Amygdala (tissue), 56 donors: ENCODE measurements around the gene TMIGD1.
"Not testable (repeated sequence)": the region's sequence is repeated elsewhere in the genome, so short reads cannot be mapped to it uniquely, and the experiment has no call there.

ENCODE experiments used
- DNase-seq, 56 donors: peaks; one replicate each; lab custom pipeline; 2025; lab: John Stamatoyannopoulos, UW

TMIGD1 gene

DNA sequence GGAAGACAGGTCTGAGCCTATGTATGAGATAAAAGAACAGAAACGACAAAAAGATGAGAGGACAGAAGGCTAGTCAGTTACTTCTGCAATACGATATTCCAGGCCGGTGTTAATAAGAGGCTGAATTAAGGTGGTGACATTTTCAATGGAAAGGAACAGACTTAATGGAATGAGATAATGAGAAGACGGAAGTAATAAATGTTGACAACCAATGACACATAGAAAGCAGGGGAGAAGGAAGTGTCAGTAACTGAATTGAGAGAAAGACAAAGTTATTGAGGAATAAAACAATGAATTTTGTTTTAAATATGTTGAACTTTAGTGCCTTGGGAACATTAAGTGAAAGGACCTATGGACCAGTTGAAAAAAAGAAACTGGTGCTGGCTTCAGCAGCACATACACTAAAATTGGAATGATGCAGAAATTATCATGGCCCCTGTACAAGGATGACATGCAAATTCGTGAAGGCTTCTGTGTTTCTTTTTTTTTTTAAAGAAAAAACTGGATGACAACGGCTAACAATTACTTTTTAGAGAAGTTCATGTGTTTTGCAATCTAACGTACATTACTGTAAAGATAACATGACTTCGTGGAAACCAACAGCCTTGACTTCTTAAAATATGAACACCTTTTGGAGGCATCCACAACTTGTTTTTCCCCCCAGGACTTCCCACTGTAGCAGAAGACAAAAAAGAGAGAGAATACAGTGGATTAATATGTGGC, 26.4 kb upstream of the TMIGD1 start:
- DNase-seq: no peak

DNA sequence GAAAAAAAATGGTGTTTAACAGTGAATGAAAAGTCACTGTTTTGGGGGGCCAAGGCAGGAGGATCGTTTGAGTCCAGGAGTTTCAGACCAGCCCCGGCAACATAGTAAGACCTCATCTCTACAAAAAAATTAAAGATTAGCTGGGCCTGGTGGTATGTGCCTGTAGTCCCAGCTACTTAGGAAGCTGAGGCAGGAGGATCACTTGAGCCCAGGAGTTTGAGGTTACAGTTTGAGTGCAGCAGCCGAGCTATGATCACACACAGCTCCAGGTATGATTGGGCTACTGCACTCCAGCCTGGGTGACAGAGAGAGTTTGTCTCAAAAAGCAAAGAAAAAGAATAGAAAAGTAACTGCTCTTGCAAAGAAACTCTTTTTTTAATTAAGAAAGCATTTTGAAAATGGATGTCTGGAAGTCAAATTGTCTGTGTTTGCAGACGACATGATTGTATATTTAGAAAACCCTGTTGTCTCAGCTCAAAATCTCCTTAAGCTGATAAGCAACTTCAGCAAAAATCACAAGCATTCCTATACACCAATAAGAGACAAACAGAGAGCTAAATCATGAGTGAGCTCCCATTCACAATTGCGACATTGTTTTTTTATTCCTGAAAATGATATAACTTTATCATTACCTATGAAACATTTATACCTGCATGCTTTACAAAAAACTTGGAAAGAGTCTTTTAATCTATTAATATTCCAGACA, 24.4 kb upstream of the TMIGD1 start:
- DNase-seq: no peak

DNA sequence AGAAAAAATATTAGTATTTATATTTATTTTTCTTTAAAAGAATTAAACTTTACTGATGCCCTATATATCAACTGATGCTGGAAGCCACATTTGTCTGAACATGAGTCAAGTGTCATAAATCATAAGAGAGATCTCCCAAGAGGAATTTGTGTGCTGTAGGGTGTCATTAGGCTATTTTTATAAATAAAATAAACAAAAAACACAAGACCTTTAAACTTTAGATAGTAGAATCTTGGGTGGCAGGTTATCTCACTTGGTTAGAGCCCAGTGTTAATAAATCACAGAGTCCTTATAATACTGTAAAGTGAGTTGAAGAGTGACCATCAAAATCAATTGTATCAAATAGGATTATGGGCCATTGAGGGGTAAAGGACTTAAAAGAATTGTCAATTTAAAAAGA, 23.6 kb upstream of the TMIGD1 start:
- DNase-seq: no peak

DNA sequence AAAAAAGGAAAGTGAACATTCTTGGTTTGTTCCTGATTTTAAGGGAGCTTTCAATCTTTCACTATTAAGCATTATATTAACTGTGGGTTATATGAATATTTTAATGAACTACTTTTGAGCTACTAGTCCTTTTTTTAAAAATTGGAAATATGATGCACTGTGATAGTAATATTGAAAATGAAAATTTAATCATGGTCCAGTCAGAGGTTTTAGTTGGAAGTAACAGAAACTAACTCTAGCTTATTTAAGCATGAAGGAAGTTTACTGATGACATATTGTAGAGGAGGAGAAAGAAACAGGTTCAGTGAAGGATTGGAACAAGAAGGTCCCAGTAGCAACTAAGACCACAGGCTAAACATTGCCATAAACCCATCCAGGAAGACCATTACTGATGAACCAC, 20.8 kb upstream of the TMIGD1 start:
- DNase-seq: no peak

DNA sequence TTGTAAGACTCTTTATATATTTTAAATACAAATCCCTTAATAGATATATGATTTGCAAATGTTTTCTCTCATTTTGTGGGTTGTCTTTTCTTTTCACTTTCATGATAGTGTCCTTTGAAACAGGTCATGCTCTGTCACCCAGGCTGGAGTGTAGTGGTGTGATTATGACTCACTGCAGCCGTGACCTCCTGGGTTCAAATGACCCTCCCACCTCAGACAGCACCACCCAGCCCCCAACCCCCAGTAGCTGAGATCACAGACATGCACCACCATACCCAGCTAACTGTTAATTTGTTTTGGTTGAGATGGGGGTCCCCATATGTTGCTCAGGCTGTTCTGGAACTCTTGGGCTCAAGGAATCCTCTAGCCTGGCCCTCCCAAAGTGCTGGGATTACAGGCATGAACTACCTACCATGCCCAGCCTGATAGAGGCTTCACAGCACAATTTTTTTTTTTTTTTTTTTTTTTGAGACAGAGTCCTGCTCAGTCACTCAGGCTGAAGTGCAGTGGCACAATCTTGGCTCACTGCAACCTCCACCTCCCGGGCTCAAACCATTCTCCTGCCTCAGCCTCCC, 18.5 kb upstream of the TMIGD1 start:
- no peak for DNase-seq

DNA sequence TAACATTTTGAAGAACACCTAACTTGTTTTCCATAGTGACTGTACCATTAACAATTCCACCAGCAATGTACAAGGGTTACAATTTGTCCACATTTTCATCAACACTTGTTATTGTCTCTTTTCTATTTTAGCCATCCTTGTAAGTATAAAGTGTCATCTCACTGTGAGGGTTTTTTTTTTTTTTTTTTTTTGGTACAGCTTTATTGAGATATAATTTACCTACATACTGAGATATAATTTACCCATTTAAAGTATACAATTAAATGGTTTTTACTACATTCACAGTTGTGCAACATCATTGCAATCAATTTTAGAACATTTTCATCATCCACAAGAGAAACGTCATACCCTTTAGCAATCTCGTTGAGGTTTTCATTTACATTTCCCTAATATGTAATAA, 17.9 kb upstream of the TMIGD1 start:
- DNase-seq: no peak

DNA sequence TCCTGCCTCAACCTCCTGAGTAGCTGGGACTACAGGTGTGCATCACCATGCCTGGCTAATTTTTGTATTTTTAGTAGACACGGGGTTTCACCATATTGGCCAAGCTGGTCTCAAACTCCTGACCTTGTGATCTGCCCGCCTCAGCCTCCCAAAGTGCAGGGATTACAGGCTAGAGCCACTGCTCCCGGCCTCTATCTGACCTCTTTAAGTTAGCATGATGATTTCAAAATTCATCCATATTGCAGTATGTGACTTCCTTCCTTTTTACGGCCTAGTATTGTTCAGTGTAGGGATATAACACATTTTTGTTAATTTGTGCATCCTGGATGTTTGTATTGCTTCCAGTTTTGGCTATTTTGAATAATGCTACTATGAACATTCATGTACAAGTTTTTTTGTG, 17.4 kb upstream of the TMIGD1 start:
- not testable (repeated sequence) for DNase-seq

DNA sequence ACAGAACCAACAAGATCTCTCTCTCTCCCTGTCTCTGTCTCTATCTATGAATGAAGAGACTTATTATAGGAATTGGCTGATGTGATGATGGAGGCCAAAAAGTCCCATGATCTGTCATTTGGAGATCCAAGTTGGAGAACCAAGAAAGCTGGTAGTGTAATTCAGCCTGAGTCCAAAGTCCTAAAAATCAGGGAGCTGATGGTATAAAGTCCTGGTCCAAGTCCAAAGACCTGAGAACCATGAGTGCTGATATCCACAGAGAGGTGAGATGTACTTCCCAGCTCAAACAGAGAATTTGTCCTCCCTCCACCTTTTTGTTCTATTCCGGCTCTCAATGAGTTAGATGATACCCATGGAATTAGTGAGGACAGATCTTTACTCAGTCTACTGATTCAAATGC, 15.4 kb upstream of the TMIGD1 start:
- DNase-seq: no peak

DNA sequence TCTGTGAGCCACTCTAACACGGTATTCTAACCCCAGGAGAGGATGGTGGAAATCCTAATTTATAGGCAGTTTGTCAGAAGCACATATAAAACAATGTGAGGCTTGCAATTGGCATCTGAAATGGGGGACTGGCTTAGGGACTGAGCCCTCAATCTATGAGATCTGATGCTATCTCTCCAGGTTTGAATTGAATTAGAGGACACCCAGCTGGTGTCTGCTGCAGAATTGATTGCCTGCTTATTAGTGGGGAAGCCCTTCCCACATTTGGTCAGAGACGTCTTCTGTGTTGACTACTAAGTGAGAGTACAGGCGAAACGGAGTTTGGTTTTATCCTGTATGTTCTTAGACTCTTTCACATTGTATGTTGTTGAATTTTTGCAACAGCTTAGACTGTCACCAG, 13.6 kb upstream of the TMIGD1 start:
- DNase-seq: no peak

DNA sequence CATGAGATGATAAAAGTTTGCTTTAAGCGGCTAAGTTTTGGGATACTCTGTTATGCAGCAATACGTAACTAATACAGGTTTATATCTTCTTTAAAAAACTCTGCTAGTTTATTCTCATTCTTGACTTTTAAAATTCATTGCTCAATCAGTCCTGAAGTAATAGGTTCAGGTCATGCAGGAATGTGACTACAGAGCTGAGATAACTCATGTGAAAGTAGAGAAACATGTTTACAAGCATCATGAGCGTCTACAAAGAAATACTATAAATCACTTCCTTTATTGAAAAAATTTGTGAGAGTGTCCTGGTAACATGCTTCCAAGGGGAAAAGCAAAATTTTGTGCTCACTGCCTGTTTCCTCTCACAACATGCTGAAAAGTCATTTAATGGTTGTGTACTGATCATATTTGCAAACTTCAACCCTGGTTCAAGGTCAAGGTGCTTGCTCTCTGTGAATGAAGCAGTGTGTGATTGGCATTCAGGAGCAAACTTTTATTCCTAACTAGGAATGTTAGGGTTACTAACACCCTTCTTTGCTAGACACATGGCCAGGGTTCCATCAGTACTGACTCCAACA, 12.5 kb upstream of the TMIGD1 start:
- no peak for DNase-seq

DNA sequence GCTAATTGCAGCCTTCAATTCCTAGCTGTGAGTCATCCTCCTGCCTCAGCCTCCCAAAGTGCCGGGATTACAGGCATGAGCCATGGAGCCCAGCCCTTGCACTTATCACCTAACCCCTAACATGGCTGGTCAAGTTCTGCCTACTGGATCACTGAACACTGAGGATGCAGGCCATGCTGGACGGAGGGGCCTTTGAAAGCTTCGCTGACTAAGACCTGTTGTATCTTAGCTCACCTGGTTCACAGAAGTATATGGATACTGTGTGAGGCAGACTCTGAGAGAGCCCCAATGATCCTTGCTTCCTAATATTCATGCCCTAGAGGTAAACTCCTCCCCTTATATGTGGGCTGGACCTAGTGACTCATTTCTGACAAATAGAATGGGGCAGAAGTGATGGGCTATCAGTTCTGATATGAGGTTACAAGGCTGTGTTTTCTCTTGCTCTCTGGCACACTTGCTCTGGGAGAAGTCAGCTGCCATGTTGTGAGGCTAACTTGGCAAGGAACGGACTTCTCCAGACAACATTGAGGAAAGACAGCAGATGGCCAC, 11.7 kb upstream of the TMIGD1 start:
- no peak for DNase-seq

DNA sequence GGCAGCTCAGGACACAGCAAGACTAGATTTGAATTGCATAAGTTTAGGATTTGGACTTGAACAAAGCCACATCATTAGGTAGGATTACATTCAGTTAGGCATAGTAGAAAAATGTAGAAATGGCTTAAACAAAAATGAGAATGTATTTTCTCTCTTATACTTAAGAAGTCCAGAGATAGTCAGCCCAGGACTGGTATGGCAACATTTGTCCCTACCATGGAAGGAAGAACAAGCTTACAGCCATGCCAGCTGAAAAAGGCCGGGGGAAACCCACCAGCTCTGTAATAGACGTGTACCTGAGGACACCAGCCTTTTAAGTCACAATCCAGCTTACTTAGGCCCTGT, 11.2 kb upstream of the TMIGD1 start:
- no peak for DNase-seq

DNA sequence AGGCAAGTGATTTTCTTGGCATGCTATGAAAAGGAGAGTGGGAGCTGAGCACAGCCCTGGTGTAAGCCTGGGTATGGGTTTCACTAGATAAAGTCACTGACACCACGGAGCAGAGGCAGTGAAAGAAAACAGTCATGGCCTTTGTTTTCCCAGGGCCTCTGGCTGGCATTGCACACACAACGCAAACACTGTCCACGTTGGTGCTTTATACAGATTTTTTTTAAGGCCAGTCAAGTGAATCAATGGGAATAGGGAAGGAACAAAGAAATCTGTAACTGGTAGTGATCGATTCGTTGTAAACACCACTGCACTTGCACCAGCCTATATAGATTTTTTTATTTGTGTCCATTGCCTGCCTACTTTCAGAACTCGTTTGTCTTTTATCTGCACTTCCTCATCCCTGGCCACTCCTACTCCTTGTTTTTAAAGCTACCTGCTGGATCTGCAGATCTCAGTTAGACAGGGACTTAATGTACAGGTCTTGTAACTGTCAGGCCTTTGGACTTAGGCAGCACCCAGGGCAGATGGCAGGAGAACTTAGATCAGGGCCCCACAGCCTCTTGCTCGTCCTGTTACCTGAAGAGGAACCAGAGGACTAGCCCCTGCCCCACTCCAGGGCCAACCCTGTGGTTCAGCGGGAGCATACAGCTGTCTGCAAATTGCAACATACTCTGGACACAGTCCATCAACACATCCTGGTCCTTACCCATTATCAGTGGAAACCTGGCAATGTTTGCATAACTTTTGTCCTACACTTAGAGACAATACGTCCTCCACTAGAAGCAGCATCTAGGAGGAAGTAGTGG, 10.6 kb upstream of the TMIGD1 start:
- peak in 42 of 56 donors; percentile 10 to 78 (median 38) for DNase-seq

DNA sequence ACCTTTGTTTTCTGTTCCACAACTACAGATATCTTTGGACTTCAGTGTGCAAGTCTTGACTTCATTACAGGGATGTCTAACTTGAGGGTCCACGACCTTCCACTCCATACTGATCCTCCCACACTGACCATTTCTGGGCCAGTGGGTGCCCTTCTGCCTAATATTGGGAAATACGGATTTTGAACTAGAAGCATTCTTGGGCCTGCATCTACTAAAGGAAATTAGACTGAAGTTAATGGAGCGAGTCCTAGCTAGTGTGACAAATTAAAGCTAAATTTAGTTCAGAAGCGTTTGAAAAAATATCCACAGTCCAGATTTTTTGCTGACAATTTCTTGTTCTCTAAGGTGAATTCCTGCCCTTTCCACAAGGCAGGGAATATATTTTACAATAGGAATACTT, 9.9 kb upstream of the TMIGD1 start:
- DNase-seq: no peak

DNA sequence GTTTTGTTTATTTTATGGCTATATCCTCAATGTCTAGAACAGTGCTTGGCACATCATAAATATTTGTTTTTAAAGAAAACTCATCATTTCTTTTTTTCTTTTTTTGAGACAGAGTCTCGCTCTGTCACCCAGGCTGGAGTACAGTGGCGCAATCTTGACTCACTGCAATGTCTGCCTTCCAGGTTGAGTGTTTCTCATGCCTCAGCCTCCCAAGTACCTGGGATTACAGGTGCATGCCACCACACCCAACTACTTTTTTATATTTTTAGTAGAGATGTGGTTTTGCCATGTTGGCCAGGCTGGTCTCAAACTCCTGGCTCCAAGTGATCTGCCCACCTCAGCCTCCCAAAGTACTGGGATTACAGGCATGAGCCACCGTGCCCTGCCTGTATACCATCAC, 9.4 kb upstream of the TMIGD1 start:
- DNase-seq: not testable (repeated sequence)

DNA sequence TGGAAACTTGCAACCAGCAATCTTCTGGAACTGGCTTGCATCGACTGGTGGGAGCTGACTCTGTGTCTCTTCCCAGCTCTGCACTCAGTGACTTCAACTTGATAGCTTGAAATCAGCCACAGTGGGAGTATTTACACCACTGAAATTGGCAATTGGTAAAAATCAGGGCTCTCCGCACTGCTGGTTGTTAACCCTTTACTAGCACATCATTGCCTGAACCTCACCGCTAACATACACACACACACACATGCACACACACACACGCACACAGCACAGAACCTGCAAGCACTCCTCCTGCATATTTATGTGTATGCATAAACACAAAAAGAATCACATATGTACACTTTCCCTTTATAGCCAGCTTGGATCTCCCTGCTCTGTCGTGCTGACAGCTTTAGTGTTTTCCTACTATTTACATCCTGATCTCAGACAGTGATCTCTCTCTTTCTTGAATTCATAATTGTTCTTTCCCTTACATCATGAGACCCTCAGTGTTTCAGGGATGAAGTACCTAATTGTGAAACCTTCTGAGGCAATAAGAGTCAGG, 7.9 kb upstream of the TMIGD1 start:
- no peak for DNase-seq

DNA sequence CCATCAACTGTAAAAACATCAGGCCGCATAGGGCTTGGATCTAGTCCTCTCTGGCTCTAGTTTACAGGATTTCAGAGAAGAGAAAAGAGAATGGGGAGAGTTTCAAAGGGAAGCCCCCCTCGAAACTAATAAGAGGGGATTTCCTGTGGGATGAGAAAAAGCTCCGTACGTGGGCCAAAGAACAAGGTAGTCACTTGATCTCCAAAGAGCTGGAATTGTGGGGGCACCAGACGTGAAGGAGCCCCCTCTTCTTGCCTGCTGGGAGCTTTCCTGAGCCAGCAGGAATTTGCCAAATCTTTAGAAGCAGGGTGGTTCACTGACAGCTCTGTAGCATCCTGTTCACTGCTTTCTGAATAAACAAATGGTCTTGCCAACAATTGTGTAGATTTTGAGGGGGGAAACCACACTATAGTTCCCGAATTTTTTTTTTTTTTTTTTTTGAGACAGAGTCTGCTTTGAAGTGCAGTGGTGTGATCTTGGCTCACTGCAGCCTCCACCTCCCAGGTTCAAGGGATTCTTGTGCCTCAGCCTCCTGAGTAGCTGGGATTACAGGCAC, 7.0 kb upstream of the TMIGD1 start:
- DNase-seq: no peak

DNA sequence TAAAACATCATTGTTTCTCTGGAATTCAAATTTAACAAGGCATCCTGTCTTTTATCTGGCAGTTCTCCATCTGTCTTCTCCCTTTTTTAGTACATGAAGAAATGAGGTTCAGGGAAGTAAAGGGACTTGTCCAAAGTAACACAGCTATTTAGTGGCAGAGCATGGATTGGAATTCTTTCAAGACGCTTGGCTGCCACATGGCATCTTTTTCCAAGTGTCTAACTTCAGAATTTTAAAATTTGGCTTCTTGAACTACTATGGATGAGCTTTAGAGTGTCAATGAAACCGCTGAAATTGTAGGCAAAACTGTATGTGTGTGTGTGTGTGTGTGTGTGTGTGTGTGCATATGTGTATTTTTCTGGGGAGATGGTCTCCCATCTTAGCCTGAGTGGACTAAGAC, 5.2 kb upstream of the TMIGD1 start:
- no peak for DNase-seq

DNA sequence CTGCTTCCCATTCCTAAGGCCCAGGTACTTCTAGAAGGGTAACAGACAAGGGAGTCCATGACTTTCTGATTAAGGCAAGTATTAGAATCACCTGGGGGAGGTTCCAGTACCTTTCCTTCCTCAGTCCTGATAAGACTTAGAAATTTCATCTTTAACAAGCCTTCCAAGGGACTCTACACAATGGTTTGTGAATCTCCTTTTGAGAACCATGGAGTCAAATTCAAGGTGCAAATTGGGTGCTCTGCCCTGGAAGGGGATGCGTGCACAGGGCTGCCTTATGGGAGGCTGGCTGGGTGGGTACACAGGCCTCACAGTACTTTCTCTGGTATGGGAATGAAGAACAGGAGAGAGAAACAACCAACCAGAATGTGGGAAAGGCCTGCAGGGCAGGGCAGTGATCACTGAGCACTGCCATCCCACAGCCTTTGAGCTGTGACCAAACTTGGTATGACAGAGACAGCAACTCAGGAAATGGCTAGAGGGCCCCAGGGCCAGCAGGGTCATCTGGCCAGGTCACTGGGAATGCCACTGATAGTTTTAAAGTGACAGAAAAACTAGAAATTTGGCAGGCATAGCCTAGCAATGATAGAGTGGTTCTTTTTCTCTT, 3.6 kb upstream of the TMIGD1 start:
- no peak for DNase-seq
